Chondrocyte (in vitro differentiated cells): ENCODE results near the gene FGF13. TPM values are rescaled to one million over a fixed set of nuclear protein-coding genes. Genes with fewer than 3 reads are reported as not detected.

Source experiments
- DNase-seq: peaks from one replicate; pipeline ENCODE4 v3.0.0; 2021; ENCODE audit warnings: mixed read lengths, low spot score
- H3K27ac Mint-ChIP-seq: one replicate; pipeline ENCODE4 v1.8.0; 2021; ENCODE audit warnings: mild to moderate bottlenecking, moderate library complexity, mixed read lengths; ENCODE audit not compliant: unreplicated experiment
- H3K27me3 Mint-ChIP-seq: 2 replicates; pipeline ENCODE4 v1.8.0; 2021; ENCODE audit warnings: low read depth, mixed read lengths
- H3K36me3 Mint-ChIP-seq: 2 replicates; pipeline ENCODE4 v1.8.0; 2021; ENCODE audit warnings: low read depth, mixed read lengths
- H3K4me1 Mint-ChIP-seq: 2 replicates; pipeline ENCODE4 v1.8.0; 2021; ENCODE audit warnings: low read depth, mild to moderate bottlenecking, mixed read lengths
- H3K4me3 Mint-ChIP-seq: one replicate; pipeline ENCODE4 v1.8.0; 2021; ENCODE audit warnings: mild to moderate bottlenecking, moderate library complexity, mixed read lengths; ENCODE audit not compliant: unreplicated experiment
- H3K9me3 Mint-ChIP-seq: 2 replicates; pipeline ENCODE4 v1.8.0; 2021; ENCODE audit warnings: low read depth, mixed read lengths
- CTCF ChIP-seq: fragments of 200-600 bp; sonication (generic); IDR thresholded peaks from 2 replicates; pipeline ENCODE4 v1.5.0; 2021; ENCODE audit warnings: antibody characterized with exemption, mild to moderate bottlenecking, moderate library complexity
- total RNA-seq: library from RNA; stranded (reverse); gene quantifications from 3 replicates; pipeline ENCODE4 v1.2.1, GENCODE V29; 2021

FGF13 gene
- total RNA-seq, 1 donor from 2014 or later = not detected

GRCh38 chrX:138745196-138745595 lies 33.7 kb upstream of the FGF13 start:
- TF ChIP-seq CTCF = peak; percentile 83
- Mint-ChIP-seq H3K4me1 (no peaks in the 10 kb centered on the region), H3K27me3 (peaks cover 7% of the 10 kb centered on the region), H3K9me3 (no peaks in the 10 kb centered on the region), H3K27ac (no peak overlapping the region), H3K36me3 (no peaks in the 10 kb centered on the region), H3K4me3 (no peak overlapping the region)
- DNase-seq = no peak

GRCh38 chrX:138742217-138742616 lies 30.7 kb upstream of the FGF13 start:
- DNase-seq = no peak

GRCh38 chrX:138740341-138740740 lies 28.8 kb upstream of the FGF13 start:
- no peak for DNase-seq
- H3K4me3 Mint-ChIP-seq = no peak overlapping the region
- no peaks in the 10 kb centered on the region for H3K9me3 Mint-ChIP-seq
- peaks cover 2% of the 10 kb centered on the region for H3K27me3 Mint-ChIP-seq
- no peaks in the 10 kb centered on the region for H3K36me3 Mint-ChIP-seq
- no peak overlapping the region for H3K27ac Mint-ChIP-seq
- no peak for TF ChIP-seq CTCF
- no peaks in the 10 kb centered on the region for H3K4me1 Mint-ChIP-seq

More at GRCh38 chrX:138742217-138742616, 30.7 kb upstream of the FGF13 start:
- TF ChIP-seq CTCF = no peak
- Mint-ChIP-seq H3K36me3 (no peaks in the 10 kb centered on the region), H3K27me3 (peaks cover 2% of the 10 kb centered on the region), H3K4me3 (no peak overlapping the region), H3K9me3 (no peaks in the 10 kb centered on the region), H3K27ac (no peak overlapping the region), H3K4me1 (no peaks in the 10 kb centered on the region)

GRCh38 chrX:138723301-138723700 lies 11.8 kb upstream of the FGF13 start:
- Mint-ChIP-seq H3K4me3 (no peak overlapping the region), H3K27ac (no peak overlapping the region), H3K9me3 (no peaks in the 10 kb centered on the region), H3K36me3 (no peaks in the 10 kb centered on the region), H3K4me1 (no peaks in the 10 kb centered on the region), H3K27me3 (peaks cover 2% of the 10 kb centered on the region)
- TF ChIP-seq CTCF = no peak
- DNase-seq = no peak

GRCh38 chrX:138719396-138719795 lies 7.9 kb upstream of the FGF13 start:
- no peaks in the 10 kb centered on the region for H3K36me3 Mint-ChIP-seq
- H3K9me3 Mint-ChIP-seq = no peaks in the 10 kb centered on the region
- no peak for TF ChIP-seq CTCF
- peaks cover 7% of the 10 kb centered on the region for H3K27me3 Mint-ChIP-seq
- no peaks in the 10 kb centered on the region for H3K4me1 Mint-ChIP-seq
- no peak overlapping the region for H3K4me3 Mint-ChIP-seq
- H3K27ac Mint-ChIP-seq = no peak overlapping the region
- no peak for DNase-seq
